Esophagus squamous epithelium (tissue), 4 donors: Measurements from ENCODE around the gene TXNDC11.

ENCODE experiments used
- POLR2A ChIP-seq, 4 donors: fragments of 450-650 bp; IDR thresholded peaks; one replicate each; pipeline ENCODE4 v1.6.1; 2017; ENCODE audit warnings: antibody characterized with exemption in 4 of 4, mild to moderate bottlenecking in 4 of 4, moderate library complexity in 3 of 4
- TF ChIP-seq, protein P1 (sequence below), 6 experiments: fragments of 450-650 bp in 4 of 6; fragments of 200-600 bp in 2 of 6; sonication (generic) in 2 of 6; IDR thresholded peaks; one replicate each; pipeline ENCODE4 v1.5.1; 2016 to 2019; ENCODE audit warnings: antibody characterized with exemption in 6 of 6, mild to moderate bottlenecking in 4 of 6, moderate library complexity in 4 of 6

DNA sequence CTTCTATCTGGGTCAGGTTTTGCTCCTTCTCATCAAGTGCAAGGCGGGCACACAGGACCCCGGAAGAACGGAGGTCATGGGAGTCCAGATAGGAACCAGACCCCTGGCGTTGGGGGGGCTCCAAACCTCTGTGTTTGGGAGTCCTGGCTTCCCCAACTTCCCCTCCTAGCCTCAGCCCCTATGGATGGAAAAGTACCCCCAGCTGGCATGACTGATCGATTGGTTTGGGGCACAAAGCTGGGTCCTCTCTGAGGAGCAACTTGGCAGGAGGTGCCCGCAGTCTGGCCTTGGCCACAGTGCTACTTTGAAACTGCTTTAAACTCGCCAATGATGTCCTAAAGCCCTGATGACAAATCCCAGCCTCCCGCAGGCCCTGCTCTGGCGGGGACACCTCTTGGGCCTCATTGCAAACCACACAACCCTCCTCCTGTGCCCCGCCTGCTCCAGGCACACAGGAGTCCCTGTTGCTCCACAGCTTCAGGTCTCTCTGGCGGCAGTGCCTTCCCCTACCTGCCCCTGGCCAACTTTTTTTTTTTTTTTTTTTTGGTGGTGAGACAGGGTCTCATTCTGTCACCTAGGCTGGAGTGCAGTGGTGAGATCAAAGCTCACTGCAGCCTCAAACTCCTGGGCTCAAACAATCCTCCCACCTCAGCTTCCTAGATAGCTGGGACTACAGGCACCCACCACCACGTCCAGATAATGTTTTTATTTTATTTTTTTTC, 112.5 kb downstream of the TXNDC11 start:
- TF ChIP-seq, protein P1, sequence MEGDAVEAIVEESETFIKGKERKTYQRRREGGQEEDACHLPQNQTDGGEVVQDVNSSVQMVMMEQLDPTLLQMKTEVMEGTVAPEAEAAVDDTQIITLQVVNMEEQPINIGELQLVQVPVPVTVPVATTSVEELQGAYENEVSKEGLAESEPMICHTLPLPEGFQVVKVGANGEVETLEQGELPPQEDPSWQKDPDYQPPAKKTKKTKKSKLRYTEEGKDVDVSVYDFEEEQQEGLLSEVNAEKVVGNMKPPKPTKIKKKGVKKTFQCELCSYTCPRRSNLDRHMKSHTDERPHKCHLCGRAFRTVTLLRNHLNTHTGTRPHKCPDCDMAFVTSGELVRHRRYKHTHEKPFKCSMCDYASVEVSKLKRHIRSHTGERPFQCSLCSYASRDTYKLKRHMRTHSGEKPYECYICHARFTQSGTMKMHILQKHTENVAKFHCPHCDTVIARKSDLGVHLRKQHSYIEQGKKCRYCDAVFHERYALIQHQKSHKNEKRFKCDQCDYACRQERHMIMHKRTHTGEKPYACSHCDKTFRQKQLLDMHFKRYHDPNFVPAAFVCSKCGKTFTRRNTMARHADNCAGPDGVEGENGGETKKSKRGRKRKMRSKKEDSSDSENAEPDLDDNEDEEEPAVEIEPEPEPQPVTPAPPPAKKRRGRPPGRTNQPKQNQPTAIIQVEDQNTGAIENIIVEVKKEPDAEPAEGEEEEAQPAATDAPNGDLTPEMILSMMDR (IDR thresholded peaks at IDR 0.05) = no peak
- no peak for TF ChIP-seq POLR2A (IDR thresholded peaks at IDR 0.05)
